K562 (cell line): ENCODE measurements around the gene FKRP. TPM values are rescaled to one million over a fixed set of nuclear protein-coding genes. Genes with fewer than 3 reads are reported as not detected.
A peak's percentile ranks its signal among the peaks of the same experiment; 100 is the strongest.

ENCODE experiments used
- CEBPB ChIP-seq: fragments of 450-650 bp; IDR thresholded peaks from 2 replicates; pipeline ENCODE4 v1.6.1; 2016; ENCODE audit warnings: missing genetic modification characterization, missing compliant biosample characterization
- JUND ChIP-seq, 2 experiments: IDR thresholded peaks; 2 replicates in 1 of 2; 3 replicates in 1 of 2; pipeline ENCODE4 v1.6.1; 2011; ENCODE audit warnings: borderline replicate concordance in 2 of 2, low read depth in 2 of 2, low read length in 2 of 2, improper control_type of control experiment in 1 of 2, missing biosample characterization in 1 of 2, missing genetic modification characterization in 1 of 2, missing genetic modification reagents in 1 of 2
- KLF6 ChIP-seq: fragments of 250-450 bp; sonication (Bioruptor Pico); IDR thresholded peaks from 2 replicates; pipeline ENCODE4 v1.4.0; 2020; ENCODE audit warnings: mild to moderate bottlenecking, moderate library complexity, borderline replicate concordance
- MAX ChIP-seq: sonication (generic); formaldehyde crosslinking; IDR thresholded peaks from 2 replicates; pipeline ENCODE4 v1.9.0; 2022; ENCODE audit warnings: mild to moderate bottlenecking, missing genetic modification reagents
- MCM2 ChIP-seq: fragments of 450-650 bp; IDR thresholded peaks from 2 replicates; pipeline ENCODE4 v1.6.1; 2017; ENCODE audit warnings: low read depth, mild to moderate bottlenecking
- MTA3 ChIP-seq: fragments of 450-650 bp; formaldehyde crosslinking; IDR thresholded peaks from 2 replicates; pipeline ENCODE4 v1.6.1; 2017; ENCODE audit warnings: mild to moderate bottlenecking, borderline replicate concordance
- REST ChIP-seq, 2 experiments: fragments of 450-650 bp; formaldehyde crosslinking in 1 of 2; IDR thresholded peaks; 2 replicates each; pipeline versions ENCODE4 v1.4.0 to v1.6.1; 2014 to 2020; ENCODE audit warnings: mild to moderate bottlenecking in 2 of 2, borderline replicate concordance in 1 of 2, low read depth in 1 of 2
- RFX7 ChIP-seq: fragments of 250-450 bp; sonication (Bioruptor Pico); IDR thresholded peaks from 2 replicates; pipeline ENCODE4 v1.5.1; 2021; ENCODE audit warnings: mild to moderate bottlenecking
- SMARCA4 ChIP-seq: fragments of 450-650 bp; IDR thresholded peaks from 2 replicates; pipeline ENCODE4 v1.6.1; 2016
- TOE1 ChIP-seq, 2 experiments: fragments of 450-650 bp in 1 of 2; sonication (generic) in 1 of 2; formaldehyde crosslinking in 1 of 2; IDR thresholded peaks; 2 replicates each; pipeline versions ENCODE4 v1.7.1 to v1.8.0; 2016 to 2022; ENCODE audit warnings: borderline replicate concordance in 2 of 2, mild to moderate bottlenecking in 2 of 2, antibody characterized with exemption in 1 of 2, inconsistent platforms in 1 of 2, low read depth in 1 of 2, missing genetic modification reagents in 1 of 2, moderate library complexity in 1 of 2
- XRCC5 ChIP-seq: fragments of 200-400 bp; formaldehyde crosslinking; IDR thresholded peaks from 2 replicates; pipeline ENCODE4 v1.6.1; 2017; ENCODE audit warnings: low read depth, mild to moderate bottlenecking, low read length
- ZHX1 ChIP-seq: fragments of 150-350 bp; conservative IDR thresholded peaks from 2 replicates; pipeline ENCODE4 v1.6.1; 2014; ENCODE audit warnings: low read length
- ZNF143 ChIP-seq: sonication (generic); formaldehyde crosslinking; IDR thresholded peaks from 2 replicates; pipeline ENCODE4 v1.9.0; 2022; ENCODE audit warnings: mild to moderate bottlenecking, missing genetic modification reagents
- ZNF436 ChIP-seq: fragments of 250-450, 450-650 bp; sonication (Bioruptor Pico); formaldehyde crosslinking; IDR thresholded peaks from 2 replicates; pipeline ENCODE4 v1.7.0; 2020; ENCODE audit warnings: mild to moderate bottlenecking
- ZNF696 ChIP-seq: fragments of 250-450 bp; sonication (Bioruptor Pico); conservative IDR thresholded peaks from 2 replicates; pipeline ENCODE4 v1.4.0; 2020; ENCODE audit warnings: mild to moderate bottlenecking, moderate library complexity
- polyA plus RNA-seq, 8 experiments: library from polyadenylated mRNA; depleted of rRNA in 4 of 8; stranded (reverse) in 5 of 8; unstranded in 3 of 8; fragments of >200 nt; fragmentation: Nextera tagmentation in 2 of 8; fragmentation: Illumina TruSeq in 1 of 8; extraction: Ambion mirVana in 2 of 8; extraction: Trizol in 1 of 8; gene quantifications; 2 replicates each; pipeline versions ENCODE4 v1.2.1 to v1.2.3, GENCODE V29; 2011 to 2014; ENCODE audit warnings: inconsistent platforms in 1 of 8, missing spikeins in 1 of 8
- total RNA-seq, 7 experiments: library from RNA; depleted of rRNA in 6 of 7; stranded (reverse); fragments of >200 nt in 6 of 7; fragmentation: Illumina TruSeq in 2 of 7; extraction: Trizol in 2 of 7; gene quantifications; 2 replicates each; pipeline versions ENCODE4 v1.2.1 to v1.2.3, GENCODE V29; 2011 to 2021; ENCODE audit warnings: low replicate concordance in 1 of 7

Gene FKRP
- total and polyA plus RNA-seq, 9 of the 15 experiments (the other 6 are each of a cell fraction or from before 2014, with no cell fraction given), result 0.68 to 16.1 (median 6.5) TPM

DNA sequence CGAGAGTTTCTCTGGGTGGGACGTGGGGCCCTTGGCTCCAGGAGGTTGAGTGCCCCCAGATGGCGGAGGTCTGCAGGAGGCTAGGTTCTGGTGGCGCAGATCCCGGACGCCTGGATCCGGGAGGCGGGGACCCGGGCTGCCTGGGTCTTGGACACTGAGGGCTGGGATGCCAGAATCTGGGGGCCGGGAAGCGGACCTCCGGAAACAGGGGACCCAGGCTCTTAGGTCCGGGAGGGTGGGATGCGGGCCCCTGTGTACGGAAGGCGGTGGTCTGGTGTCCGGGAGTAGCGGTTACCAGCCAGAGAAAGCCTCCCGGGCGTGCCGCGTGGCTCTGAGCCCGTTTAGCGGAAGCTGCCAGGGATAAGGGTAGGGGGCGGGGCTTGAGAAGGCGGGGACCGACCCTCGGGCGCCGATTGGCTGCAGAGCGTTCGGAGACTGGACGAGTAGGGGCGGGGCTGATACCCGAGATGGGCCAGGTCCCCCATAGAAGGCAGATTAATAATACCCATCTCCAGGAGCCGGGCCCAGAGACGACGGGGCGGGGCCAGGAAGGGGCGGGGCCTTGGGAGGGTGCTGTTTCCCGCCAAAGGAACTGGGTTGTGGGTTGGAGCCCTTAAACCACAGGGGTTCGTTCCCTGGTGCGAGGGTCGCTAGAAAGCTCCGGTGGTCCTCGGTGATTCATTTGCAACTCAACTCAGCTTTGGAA lies 42.6 kb downstream of the FKRP start, which contains the start of gene SLC1A5 (continued):
- TF ChIP-seq JUND (IDR thresholded peaks at IDR 0.05; ENCODE audit: borderline replicate concordance, low read depth, low read length) (peak; percentile 58), JUND (tag; IDR thresholded peaks at IDR 0.05; ENCODE audit: borderline replicate concordance, low read depth, low read length) (no peak; the same call in 2 of the 3 replicates), ZNF696 (CRISPR knock-in tag) (no peak), MTA3 (peak; percentile 89), KLF6 (peak; percentile 49; the same call in 1 of the 2 replicates), XRCC5 (peak; percentile 83), MAX (CRISPR knock-in tag) (peak; percentile 86), MCM2 (no peak), SMARCA4 (no peak), REST (IDR thresholded peaks at IDR 0.05; ENCODE audit: borderline replicate concordance) (no peak), REST (CRISPR knock-in tag; IDR thresholded peaks at IDR 0.05; ENCODE audit: low read depth) (no peak), ZNF436 (CRISPR knock-in tag) (no peak), CEBPB (tag) (no peak), ZNF143 (CRISPR knock-in tag) (peak; percentile 52; the same call in 1 of the 2 replicates), ZHX1 (0 out of 2 replicates have a peak, but pooled peaks have one; percentile 51), TOE1 (IDR thresholded peaks at IDR 0.05; ENCODE audit: borderline replicate concordance) (peak; percentile 74), TOE1 (CRISPR knock-in tag; IDR thresholded peaks at IDR 0.05; ENCODE audit: borderline replicate concordance, low read depth) (no peak), RFX7 (no peak)
